Smooth muscle cell (in vitro differentiated cells): Measurements from ENCODE around the gene NHSL1. TPM values are rescaled to one million over a fixed set of nuclear protein-coding genes. Genes with fewer than 3 reads are reported as not detected.
A peak's percentile ranks its signal among the peaks of the same experiment; 100 is the strongest.

ENCODE experiments used
- DNase-seq: peaks from one replicate; lab custom pipeline; 2025; ENCODE audit not compliant: unreplicated experiment; lab: John Stamatoyannopoulos, UW
- H2AFZ ChIP-seq: fragments of 200-600 bp; sonication (generic); 2 replicates; pipeline ENCODE4 v1.6.0; 2016; ENCODE audit warnings: antibody characterized with exemption, low read depth, mild to moderate bottlenecking
- H3F3A ChIP-seq: fragments of 200-600 bp; sonication (generic); 2 replicates; pipeline ENCODE4 v1.6.0; 2017; ENCODE audit warnings: antibody characterized with exemption, low read depth
- H3K27ac ChIP-seq: fragments of 200-600 bp; sonication (generic); 2 replicates; pipeline ENCODE4 v1.5.1; 2016; ENCODE audit warnings: low read depth, mild to moderate bottlenecking
- H3K27me3 ChIP-seq: fragments of 200-600 bp; sonication (generic); 2 replicates; pipeline ENCODE4 v1.6.1; 2016; ENCODE audit warnings: low read depth, mild to moderate bottlenecking
- H3K36me3 ChIP-seq: fragments of 200-600 bp; sonication (generic); 2 replicates; pipeline ENCODE4 v1.5.1; 2016; ENCODE audit warnings: low read depth
- H3K4me1 ChIP-seq: fragments of 200-600 bp; sonication (generic); 2 replicates; pipeline ENCODE4 v1.5.1; 2016; ENCODE audit warnings: low read depth
- H3K4me2 ChIP-seq: fragments of 200-600 bp; sonication (generic); 2 replicates; pipeline ENCODE4 v1.6.0; 2016; ENCODE audit warnings: mild to moderate bottlenecking
- H3K4me3 ChIP-seq: fragments of 200-600 bp; sonication (generic); 2 replicates; pipeline ENCODE4 v1.5.1; 2016; ENCODE audit warnings: mild to moderate bottlenecking
- H3K79me2 ChIP-seq: fragments of 200-600 bp; sonication (generic); 2 replicates; pipeline ENCODE4 v1.6.0; 2016; ENCODE audit warnings: low read depth, mild to moderate bottlenecking
- H3K9ac ChIP-seq: fragments of 200-600 bp; sonication (generic); 2 replicates; pipeline ENCODE4 v1.6.0; 2016; ENCODE audit warnings: low read depth
- H3K9me3 ChIP-seq: fragments of 200-600 bp; sonication (generic); replicated peaks from 2 replicates; pipeline ENCODE4 v1.5.1; 2016; ENCODE audit warnings: low read depth
- H4K20me1 ChIP-seq: fragments of 200-600 bp; sonication (generic); 2 replicates; pipeline ENCODE4 v1.6.0; 2016; ENCODE audit warnings: low read depth
- CTCF ChIP-seq: fragments of 200-600 bp; sonication (generic); IDR thresholded peaks from 2 replicates; pipeline ENCODE4 v1.5.1; 2017; ENCODE audit warnings: borderline replicate concordance, mild to moderate bottlenecking, antibody characterized with exemption; ENCODE audit not compliant: insufficient read depth, poor library complexity, severe bottlenecking
- WGBS: methylation state at CpG from one replicate; pipeline ENCODE4 v1.1.7; 2016; ENCODE audit warnings: low lambda C conversion rate; 5-methylcytosine and 5-hydroxymethylcytosine counted together
- polyA plus RNA-seq: library from polyadenylated mRNA; unstranded; fragments of >200 nt; fragmentation: Nextera tagmentation; extraction: Ambion mirVana; gene quantifications from 2 replicates; pipeline ENCODE4 v1.2.1, GENCODE V29; 2016
- total RNA-seq: library from RNA; depleted of rRNA; stranded (reverse); fragments of >200 nt; gene quantifications from 2 replicates; pipeline ENCODE4 v1.2.3, GENCODE V29; 2014

NHSL1 gene
- total and polyA plus RNA-seq, 2 experiments from 2014 or later, result 6.6 to 7.2 TPM

DNA sequence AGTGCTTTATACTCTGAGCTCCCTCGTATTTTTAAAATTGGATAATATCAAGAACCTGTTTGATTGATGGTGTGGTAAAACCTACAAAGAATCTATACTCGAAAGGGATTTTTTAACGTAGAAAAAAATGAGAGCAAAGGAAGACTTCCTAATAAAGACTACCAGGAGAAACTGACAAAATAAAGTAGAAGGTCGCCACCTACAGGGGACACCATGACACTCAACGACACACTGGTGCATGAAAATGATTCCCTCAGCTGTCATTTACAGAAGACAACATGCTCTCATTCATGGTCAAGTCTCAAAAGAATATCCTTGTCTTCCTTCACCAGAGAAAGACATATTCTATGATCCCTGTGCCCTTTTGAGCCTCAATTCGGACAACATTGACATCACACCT, 10.1 kb upstream of the NHSL1 start:
- Histone ChIP-seq H3K36me3 (no peaks in the 10 kb centered on the region), H3K79me2 (peaks cover 25% of the 10 kb centered on the region), H3K27me3 (no peaks in the 10 kb centered on the region), H3K9ac (no peak overlapping the region), H3K27ac (no peak overlapping the region), H3K4me3 (no peak overlapping the region), H2AFZ (no peak overlapping the region), H3K4me1 (peaks cover 8% of the 10 kb centered on the region), H4K20me1 (peaks cover 45% of the 10 kb centered on the region), H3F3A (no peaks in the 10 kb centered on the region), H3K9me3 (no peaks in the 10 kb centered on the region), H3K4me2 (no peak overlapping the region)
- no peak for DNase-seq
- TF ChIP-seq CTCF, result peak; percentile 35
- WGBS, result 46% methylated on average over 6 of the region's 6 CpGs

DNA sequence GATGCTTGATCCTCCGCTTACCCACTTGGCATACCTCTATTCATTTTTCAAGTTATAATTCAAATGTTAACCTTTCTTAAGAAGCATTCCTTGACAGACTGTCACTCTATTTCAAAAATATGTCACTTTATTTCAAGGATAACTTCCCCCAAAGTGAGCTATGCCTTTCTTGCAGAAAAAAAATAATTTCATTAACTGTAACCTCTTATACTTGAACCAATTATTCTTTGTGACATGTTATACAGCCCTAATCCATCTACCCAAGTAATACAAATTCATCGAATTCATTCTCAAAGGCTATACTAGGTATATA, 9.3 kb upstream of the NHSL1 start:
- H3K9me3 ChIP-seq, result no peaks in the 10 kb centered on the region
- 100% methylated on average over 2 of the region's 2 CpGs for WGBS
- peaks cover 37% of the 10 kb centered on the region for H4K20me1 ChIP-seq
- H3K27me3 ChIP-seq, result no peaks in the 10 kb centered on the region
- TF ChIP-seq CTCF, result no peak
- H3F3A ChIP-seq, result no peaks in the 10 kb centered on the region
- H3K27ac ChIP-seq, result no peak overlapping the region
- H3K9ac ChIP-seq, result no peak overlapping the region
- no peak overlapping the region for H2AFZ ChIP-seq
- H3K36me3 ChIP-seq, result no peaks in the 10 kb centered on the region
- H3K79me2 ChIP-seq, result peaks cover 22% of the 10 kb centered on the region
- no peak overlapping the region for H3K4me3 ChIP-seq
- no peak for DNase-seq
- no peak overlapping the region for H3K4me2 ChIP-seq
- peaks cover 8% of the 10 kb centered on the region for H3K4me1 ChIP-seq

- 89% methylated on average over 7 of the region's 7 CpGs for WGBS
- Histone ChIP-seq H3K9me3 (no peaks in the 10 kb centered on the region), H3F3A (no peaks in the 10 kb centered on the region), H3K9ac (no peak overlapping the region), H3K36me3 (no peaks in the 10 kb centered on the region), H4K20me1 (peaks cover 32% of the 10 kb centered on the region), H3K4me1 (peaks cover 8% of the 10 kb centered on the region), H2AFZ (no peak overlapping the region), H3K79me2 (peaks cover 25% of the 10 kb centered on the region), H3K4me2 (no peak overlapping the region), H3K27ac (no peak overlapping the region), H3K27me3 (no peaks in the 10 kb centered on the region), H3K4me3 (peak overlapping the region; percentile 15)
- DNase-seq, result no peak
- no peak for TF ChIP-seq CTCF
Measured at GRCh38 chr6:138507977-138508675, 8.8 kb upstream of the NHSL1 start.
